ENCODE data around the gene IL13RA1.
"Not testable (repeated sequence)": the region's sequence is repeated elsewhere in the genome, so short reads cannot be mapped to it uniquely, and the experiment has no call there.

Gene IL13RA1

DNA sequence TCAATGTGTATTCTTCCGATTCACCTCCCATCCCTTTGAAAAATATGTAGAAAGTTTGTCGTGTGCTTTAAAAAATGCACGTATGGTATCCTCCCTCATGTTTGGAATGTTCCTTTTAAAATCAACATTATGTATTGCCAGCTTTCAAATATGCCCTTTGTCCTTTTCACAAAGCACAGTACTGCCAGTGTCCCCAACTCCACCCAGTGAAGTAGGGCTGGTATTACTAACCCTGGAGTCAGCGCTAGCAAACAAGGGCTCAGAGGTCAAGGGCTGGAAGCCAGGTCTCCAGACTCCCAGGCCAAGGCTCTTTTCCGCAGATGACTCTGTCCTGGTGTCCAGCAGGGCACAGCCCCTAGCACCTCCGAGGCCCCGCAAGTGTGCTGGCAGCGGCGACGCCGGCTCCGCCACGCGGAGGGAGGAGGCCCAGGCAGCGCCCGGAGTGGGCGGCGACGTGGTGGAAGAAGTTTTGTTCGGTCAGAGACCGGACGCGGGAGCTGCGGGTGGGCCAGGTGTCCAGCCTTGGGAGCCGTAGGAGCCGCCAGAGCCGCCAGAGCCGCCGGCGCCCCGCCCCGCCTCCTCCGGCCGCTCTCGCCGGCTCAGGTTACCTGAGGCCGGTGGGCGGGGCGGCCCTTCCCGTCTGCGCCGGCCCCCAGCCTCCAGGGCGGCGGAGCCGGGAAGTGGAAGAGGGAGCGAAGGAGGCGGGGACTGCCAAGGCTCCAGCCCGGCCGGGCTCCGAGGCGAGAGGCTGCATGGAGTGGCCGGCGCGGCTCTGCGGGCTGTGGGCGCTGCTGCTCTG, at the start of gene IL13RA1:
TSS of gene IL13RA1 (plus strand) at position 720 of the 799 bp plus-strand sequence. CDS start at position 753, 33 bp downstream.
- DNase-seq = peak; percentile 15

DNA sequence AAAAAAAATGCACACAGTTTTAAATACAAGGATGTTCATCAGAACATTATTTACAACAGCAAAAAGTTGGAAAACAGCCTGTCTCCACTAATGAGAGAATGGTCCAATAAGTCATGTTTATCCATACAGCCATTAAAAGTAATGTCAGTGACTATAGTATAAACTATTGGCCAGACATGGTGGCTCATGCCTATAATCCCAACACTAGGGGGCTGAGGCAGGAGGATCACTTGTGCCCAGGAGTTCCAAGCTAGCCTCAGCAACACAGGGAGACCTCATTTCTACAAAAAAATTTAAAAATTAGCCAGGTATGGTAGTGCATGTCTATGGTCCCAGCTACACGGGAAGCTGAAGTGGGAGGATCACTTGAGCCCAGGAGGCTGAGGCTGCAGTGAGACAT, 48.1 kb upstream of the IL13RA1 start:
- no peak for DNase-seq

DNA sequence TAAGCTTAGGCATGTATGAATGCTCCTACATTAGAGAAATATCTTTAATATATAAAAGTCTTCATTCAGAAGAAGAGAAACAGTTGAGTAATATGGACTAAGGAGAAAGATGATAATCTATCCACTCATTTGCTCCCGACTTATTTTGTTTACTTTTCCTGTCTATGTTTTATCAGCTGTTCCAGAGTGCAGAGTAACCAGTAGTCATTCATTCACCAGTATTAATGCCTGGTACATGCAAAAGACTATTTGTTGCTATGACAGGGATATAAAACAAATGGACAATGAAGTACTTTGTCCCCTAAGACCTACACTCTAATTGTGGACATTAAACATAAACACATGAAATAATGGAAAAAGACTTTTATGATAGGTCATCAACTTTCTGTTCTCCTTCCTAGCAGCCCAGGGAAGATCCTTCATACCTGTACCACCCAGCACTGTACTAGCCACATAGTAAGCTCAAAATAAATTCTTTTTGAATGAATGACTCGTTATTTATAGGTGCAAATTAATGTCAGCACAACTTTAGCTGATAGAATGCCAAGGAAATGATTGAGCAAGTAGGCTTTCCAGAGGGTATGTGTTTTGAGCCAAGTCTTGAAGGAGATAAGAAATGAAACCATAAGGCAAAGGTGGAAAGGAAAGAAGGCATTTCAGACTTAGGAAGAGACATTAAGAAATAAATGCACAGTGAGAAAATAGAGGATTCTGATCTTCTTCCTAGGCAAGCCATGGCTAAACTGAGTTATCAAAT, 45.0 kb upstream of the IL13RA1 start:
- no peak for DNase-seq

DNA sequence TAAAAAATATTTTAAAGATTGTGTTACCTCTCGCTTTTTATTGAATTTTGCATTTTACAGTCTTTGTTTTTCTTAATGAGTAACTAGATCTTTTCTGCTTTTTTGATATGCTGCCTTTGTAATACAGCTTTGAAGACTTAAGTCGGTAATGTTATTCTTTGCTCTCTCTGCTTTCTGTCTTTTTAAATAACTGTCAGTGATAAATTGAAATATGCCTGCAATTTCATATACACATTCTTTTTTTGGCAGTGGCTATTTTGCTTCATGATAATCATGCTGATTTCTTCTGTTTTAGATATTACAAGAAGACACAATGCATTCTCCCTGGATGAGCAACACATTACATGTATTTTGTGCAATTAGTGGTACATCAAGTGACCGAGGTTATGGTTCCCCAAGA, 42.0 kb upstream of the IL13RA1 start:
- DNase-seq = no peak

DNA sequence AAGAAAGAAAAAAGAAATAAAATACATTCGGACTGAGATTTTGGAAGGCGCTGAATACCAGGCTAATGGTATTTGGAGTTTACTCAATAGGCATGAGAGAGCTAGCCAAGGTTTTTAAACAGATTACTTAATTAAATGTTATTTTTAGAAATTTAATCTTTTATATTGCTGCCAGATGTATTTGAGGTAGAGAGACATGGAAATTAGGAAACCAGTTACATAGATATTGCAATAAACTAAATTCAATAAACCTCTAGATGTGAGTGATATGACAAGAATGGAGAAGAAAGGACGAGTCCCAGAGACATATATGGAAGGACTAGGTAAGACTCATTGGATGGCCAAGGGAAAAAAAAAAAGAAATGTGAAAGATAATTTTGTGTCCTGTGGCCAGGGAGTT, 38.5 kb upstream of the IL13RA1 start:
- no peak for DNase-seq

DNA sequence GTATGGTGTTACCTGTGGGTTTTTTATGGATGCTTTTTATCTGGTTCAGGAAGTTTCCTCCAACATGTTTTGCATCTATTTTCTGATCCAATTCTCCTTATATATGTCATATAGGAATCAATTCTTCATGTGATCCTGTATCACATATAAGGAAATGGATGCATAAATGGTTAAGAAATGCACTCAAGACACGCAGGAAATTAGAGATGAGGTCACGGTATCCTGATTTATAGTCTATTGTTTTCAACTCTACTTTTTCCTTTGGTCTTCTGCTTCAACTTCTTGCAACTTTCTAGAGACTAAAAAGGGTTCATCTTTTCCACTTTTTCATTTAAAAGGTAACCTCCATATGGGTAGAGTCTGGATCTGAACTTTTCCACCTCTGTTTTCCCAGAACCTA, 33.6 kb upstream of the IL13RA1 start:
- DNase-seq = no peak

DNA sequence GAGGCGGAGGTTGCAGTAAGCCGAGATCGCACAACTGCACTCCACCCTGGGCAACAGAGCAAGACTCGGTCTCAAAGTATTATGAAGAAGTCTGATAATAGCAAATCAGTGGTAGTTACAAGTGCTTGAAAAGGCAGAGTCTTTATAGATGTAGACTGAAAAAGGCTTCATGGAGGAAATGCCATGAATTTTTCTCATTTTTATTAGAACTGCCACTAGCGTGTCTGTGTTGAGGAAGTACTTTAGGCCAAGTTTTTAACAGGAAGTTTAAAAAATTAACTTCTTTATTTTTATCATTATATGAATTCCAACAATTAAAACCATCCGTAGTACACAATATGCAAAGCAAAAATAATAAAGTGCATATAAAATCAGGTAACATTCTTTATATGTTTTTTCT, 32.8 kb upstream of the IL13RA1 start:
- DNase-seq = no peak

DNA sequence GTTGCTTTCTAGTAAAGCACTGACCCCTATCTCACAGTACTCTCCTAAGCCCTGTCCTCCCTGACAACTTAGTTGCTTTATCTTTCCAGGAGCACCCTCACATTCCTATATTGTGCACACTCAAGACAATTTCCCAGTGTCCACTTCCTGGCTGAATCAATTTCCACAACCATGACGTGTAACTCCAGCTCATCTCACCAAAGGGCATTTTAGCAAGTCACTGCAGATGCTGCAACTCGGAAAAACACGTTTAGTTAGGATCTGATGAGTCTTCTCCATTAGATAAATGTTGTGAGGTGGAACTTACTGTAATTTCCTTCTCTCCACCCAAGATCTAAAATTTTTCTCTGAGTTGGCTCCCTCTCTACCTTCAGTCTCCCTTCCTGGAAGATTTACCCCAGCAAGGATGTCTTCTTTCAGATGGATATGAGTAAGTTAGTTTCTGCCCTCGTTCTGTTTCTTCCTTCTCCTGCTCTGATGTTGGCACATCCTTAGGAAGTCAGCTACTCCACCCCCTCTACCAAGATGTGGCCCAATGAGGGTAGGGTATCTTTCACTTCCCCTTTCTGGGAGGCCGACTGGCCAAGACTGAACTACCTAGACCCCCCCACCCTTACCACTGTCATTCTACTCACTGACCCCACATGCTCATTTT, 28.8 kb upstream of the IL13RA1 start:
- DNase-seq = no peak

DNA sequence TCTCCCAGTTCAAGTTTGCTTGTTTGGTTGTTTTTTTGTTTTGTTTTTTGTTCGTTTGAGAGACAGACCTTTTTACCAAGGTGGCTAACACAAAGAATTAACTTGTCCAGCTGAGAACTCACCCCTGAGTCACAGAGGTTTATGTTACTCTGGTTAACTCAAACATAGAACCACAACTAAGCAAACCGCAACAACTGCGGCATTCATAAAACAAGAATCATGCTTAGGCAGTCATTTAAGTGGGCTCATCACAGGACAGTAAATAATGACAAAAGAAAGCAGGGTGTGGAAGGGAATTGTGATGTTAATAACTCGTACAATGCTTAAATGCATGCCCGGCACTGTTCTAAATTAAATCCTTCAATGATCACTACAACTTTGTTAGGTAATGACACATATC, 24.7 kb upstream of the IL13RA1 start:
- DNase-seq = no peak

DNA sequence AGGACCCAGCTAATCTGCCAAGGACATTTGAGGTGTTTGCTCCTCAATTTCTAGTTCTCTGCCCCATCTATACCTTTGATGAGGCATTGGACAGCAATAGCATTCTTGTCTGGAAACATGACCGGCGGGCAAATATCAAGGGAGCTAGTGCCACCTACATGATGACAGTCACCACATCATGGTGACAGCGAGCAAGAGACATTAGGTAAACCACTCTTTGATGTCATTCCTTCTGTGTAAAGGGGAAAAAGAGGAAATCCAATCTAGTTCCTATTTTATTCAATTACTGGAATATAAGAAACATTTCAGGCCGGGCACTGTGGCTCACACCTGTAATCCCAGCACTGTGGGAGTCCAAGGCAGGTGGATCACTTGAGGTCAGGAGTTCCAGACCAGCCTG, 20.7 kb upstream of the IL13RA1 start:
- no peak for DNase-seq

DNA sequence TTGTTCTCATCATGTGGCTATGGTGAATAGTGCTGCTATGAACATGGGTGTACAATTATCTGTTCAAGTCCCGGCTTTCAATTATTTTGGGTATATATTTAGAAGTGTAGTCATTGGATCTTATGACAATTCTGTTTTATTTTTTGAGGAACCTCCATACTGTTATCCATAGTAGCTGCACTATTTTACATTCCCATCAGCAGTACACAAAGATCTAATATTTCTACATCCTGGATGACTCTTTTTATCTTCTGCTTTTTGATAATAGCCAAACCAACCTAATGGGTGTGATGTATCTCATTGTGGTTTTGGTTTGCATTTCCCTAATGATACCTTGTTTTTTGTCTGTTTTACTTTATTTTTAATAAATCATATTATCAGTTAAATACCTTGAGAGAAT, 12.9 kb upstream of the IL13RA1 start:
- DNase-seq = no peak

DNA sequence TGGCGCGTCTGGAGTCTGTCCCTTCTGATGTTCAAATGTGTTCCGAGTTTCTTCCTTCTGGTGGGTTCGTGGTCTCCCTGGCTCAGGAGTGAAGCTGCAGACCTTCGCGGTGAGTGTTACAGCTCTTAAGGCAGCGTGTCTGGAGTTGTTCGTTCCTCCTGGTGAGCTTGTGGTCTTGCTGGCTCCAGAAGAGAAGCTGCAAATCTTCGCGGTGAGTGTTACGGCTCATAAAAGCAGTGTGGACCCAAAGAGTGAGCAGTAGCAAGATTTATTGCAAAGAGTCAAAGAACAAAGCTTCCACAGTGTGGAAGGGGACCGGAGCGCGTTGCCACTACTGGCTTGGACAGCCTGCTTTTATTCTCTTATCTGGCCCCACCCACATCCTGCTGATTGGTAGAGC, 11.5 kb upstream of the IL13RA1 start:
- DNase-seq = not testable (repeated sequence)

DNA sequence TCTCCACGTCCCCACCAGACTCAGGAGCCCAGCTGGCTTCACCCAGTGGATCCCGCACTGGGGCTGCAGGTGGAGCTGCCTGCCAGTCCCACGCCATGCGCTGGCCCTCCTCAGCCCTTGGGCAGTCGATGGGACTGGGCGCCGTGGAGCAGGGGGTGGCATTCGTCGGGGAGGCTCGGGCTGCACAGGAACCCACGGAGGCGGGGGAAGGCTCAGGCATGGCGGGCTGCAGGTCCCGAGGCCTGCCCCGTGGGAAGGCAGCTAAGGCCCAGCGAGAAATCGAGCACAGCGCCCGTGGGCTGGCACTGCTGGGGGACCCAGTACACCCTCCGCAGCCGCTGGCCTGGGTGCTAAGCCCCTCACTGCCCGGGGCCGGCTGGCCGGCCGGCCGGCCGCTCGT, 10.6 kb upstream of the IL13RA1 start:
- not testable (repeated sequence) for DNase-seq

DNA sequence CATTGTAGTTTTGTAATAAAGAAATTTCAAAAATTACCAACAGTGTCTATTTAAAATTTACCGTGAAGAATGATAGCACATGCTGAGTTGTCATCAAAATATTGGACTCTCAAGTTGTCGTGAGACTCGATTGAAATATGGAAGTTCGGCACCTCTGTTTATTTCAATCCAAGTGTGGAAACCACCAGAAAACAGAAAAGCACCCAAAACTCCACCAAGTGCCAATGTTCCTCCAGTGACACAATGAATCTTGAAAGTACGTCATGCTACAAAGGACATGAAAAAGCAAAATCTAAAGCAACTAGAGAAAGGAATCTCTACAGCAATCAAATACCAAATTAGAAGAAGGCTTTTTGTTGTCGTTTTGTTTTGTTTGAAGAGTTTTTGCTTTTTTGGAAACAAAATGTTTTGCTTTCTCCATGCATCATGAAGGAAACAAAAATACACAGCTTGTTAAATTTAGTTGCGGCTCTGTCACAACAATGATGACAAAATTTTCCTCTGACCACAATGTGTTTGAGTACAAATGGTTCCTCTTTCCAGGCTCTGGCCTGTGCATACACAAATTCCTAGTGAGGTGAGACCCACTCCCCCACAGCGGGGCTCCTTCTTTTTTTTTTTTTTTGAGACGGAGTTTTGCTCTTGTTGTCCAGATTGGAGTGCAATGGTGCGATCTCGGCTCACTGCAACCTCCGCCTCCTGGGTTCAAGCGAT, 9.6 kb upstream of the IL13RA1 start:
- DNase-seq = no peak

DNA sequence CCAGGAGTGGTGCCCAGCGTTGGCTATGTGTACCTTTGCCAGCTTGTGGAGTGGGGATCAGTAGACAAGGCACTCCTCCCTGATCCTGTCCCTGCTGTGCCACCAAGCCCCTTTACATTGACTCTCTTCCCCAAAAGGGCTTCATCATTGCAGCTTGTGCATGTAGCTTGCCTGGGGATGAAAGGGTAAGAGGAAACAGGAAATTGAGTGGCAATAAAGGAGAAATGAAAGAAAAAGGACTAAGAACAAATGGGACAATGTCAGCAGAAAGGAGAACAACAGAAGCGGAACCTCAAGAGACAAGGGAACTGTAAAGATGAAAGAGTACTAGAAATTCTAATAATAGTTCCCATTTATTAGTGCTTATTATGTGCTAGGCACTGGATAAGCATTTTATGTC, 8.7 kb upstream of the IL13RA1 start:
- DNase-seq = no peak

DNA sequence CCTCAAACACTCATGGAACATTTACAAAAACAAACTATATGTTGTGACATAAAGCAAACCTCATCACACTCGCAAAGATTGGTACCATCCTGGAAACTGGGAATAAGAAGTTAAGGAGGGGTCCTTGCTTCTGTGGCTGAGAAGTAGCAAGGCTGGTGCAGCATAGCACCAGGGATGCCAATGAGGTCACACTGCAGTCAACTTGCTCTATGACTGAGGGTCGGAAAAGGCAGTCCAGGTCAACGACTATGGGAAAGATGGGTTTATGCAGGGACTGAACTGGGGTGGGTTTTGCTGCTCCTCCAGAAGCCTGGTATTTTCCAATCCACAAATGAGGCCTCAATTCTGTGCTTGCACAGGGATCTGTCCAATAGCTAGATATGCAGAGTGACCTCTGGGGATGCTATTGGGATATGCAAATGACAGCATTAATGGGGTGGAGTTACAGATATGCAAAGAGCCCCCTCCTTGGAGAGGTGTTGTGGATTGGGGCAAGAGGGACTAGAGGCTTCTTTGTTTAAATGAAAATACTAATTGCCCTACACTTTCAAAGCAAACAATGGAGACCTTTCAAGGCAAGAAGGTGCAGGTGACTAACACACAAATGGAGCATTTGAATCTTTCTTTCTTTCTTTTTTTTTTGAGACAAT, 7.2 kb upstream of the IL13RA1 start:
- no peak for DNase-seq

DNA sequence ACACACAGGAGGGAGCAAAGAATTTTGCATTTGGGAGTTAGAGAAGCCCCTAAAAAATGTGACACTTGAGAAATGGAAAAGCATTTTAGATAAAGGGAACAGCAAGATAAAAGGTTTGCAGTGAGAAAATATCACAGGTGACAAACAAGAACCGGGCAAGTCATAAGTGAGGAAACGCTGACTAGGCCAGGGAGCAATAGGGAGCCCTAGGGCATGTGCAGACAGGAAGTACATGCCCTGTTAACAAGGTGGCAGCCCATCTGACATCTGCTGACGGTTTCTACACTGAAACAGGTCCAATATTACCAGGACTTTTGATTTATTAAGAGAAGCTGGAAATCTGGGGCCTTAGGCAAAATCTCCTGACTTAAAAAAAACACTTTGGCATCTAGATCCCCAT, 4.0 kb upstream of the IL13RA1 start:
- DNase-seq = no peak

DNA sequence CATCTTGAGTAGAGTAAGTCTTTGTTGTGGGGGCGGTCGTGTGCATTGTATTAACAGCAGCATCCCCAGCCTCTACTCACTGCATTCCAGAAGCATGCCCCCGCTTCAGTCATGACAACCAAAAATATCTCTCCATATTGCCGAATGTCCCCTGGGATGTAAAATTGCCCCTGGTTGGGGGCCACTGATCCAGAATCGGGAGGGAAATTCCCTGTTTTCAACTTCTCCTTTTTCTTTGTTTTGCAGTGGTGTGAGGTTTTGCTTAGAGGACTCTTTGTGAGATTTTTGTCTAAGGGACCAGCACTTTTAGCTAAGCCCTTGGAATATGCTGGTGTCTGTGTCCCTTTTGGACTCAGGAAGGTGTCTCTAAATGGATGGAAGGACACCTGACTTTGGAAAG, 3.0 kb upstream of the IL13RA1 start:
- DNase-seq = no peak

DNA sequence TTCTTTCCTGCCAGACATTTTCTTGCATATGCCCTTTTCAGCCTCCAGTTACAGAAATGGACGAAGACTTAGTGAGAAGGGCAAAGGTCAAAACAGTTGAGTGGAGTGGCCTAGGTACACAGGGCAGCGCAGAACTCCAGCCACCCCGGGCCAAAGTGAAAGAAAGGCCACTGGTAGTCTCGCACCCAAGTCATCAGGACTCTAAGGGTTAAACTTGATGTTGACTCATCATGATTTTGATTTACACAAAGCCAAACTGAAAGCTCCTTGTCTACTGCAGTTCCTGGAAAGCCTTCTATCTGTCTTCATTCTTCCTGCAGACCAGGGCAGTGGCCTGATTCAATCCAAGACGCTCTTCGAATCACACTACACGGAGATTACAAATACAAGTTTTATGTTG, 2.6 kb upstream of the IL13RA1 start:
- no peak for DNase-seq

DNA sequence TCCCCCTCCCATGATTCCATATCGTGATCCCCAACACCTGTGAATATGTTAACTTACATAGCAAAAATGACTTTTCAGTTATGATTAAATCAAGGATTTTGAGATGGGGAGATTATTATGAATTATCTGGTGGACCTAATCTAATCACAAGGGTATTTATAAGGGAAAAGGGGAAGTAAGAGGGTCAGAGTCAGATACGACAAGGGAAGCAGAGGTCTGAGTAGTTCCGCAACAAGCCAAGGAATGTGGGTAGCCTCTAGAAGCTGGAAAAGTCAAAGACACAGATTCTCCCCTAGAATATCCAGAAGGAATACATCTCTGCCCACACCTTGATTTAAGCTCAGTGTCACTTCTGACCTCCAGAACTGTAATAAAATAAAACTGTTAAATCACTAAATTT, 1.0 kb upstream of the IL13RA1 start:
- no peak for DNase-seq

DNA sequence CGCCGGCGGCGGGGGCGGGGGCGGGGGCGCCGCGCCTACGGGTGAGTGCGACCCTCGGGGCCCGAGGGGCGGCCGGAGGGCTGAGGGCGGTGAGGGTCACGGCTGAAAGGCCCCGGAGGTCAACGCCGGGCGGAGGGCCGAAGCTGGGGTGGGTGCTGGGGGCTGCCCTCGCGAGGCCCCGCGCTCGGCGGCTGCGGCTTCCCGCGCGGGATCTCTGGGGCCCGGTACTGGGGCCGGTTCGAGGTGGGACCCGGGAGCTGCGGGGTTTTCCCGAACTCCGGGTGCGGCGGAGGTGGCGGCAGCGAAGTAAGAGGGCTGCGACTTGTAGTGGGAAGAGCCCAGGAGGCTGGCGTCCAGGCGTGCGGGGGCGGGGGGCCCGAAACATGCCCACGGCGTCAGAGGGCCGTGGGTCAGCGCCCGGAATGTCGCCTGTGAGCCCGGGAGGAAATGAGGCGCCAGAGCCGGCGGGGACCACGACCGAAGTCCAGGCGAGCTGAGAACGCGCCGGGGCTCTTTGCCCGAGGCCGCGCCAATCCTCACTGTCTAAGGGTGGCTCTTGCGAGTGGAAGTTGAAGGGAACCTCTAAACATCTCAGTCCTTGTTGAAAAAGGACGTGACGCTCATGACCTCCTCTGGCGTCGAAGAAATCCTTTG, 407 bp downstream of the IL13RA1 start:
- DNase-seq = no peak

DNA sequence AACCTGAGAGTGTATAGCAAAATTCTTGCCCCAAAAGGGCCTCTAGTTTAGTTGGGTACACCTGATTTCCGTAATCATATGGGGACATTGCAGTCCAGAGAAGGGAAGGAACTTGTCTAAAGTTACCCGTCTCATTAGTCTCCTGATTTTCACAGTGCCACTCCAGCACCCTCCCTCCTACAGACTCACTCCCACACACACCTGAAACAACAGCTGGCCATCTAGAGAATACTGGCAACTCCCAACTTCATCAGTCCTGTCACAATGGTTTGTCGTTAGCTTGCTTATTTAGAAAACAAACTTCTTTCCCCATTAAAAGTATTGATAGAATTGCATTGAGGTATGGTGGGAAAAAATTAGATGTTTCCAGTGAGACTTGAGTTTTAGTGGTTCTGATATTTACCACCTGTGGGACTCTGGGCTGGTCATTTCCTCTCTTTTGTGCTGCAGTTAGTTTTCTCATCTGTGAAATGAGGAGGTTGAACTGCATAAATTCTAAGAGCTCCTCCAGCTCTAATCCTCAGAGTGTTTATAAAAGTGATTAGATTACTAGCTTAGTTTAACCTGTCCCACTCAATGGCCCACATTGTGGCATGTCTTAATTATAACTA, 1.7 kb downstream of the IL13RA1 start:
- no peak for DNase-seq
